Adrenal gland (tissue), 5 donors: ENCODE measurements around the gene ADGRB3.
"Not testable (repeated sequence)": the region's sequence is repeated elsewhere in the genome, so short reads cannot be mapped to it uniquely, and the experiment has no call there.

Source experiments
- CTCF ChIP-seq, 6 experiments: fragments of 450-650 bp in 4 of 6; fragments of 200-600 bp in 2 of 6; sonication (generic) in 1 of 6; IDR thresholded peaks; 1 replicate in 5 of 6; 2 replicates in 1 of 6; pipeline versions ENCODE4 v1.5.1 to v1.8.0; 2016 to 2021; ENCODE audit warnings: antibody characterized with exemption in 6 of 6, mild to moderate bottlenecking in 2 of 6, moderate library complexity in 1 of 6
- POLR2A ChIP-seq, 2 donors: fragments of 450-650 bp; IDR thresholded peaks; one replicate each; pipeline ENCODE4 v1.6.1; 2017; ENCODE audit warnings: antibody characterized with exemption in 2 of 2, mild to moderate bottlenecking in 2 of 2, moderate library complexity in 1 of 2
- donor health status: DM: no; HTN: no; CAD: no.

DNA sequence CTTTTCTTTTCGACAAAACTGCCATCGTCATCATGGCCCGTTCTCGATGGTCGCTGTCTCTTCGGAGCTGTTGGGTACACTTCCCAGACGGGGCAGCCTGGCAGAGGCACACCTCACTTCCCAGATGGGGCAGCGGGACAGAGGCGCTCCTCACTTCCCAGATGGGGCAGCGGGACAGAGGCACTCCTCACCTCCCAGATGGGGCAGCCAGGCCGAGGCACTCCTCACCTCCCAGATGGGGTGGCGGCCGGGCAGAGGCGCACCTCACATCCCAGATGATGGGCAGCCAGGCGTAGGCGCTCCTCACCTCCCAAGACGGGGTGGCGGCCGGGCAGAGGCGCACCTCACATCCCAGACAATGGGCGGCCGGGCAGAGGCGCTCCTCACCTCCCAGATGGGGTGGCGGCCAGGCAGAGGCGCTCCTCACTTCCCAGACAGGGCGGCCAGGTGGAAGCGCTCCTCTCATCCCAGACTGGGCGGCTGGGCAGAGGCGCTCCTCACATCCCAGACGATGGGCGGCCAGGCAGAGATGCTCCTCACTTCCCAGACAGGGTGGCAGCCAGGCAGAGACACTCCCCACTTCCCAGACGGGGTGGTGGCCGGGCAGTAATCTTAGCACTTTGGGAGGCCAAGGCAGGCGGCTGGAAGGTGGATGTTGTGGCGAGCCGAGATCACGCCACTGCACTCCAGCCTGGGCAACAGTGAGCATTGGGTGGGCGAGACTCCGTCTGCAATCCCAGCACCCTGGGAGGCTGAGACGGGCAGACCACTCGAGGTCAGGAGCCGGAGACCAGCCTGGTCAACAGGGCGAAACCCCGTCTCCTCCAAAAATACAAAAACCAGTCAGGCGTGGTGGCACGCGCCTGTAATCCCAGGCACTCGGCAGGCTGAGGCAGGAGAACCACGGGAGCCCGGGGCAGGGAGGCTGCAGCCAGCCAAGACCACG is 486.7 kb downstream of the ADGRB3 start:
- TF ChIP-seq CTCF, POLR2A (IDR thresholded peaks at IDR 0.05): not testable (repeated sequence)
